Measurements from ENCODE around the gene IFI27L1.

Gene IFI27L1

DNA sequence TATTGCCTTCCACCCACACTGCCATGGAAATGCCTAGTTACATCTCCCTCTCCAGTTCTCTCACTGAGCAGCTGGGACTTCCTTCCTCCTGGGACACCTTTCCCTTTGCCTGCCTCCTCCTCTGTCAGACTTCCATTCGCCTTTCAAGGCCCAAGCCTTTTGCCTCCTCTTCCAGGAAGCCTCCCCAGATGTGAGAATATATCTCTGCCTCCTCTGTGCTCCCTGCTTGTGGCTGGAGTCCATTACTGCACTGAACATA, 45.2 kb downstream of the IFI27L1 start:
- Histone ChIP-seq H3K9ac (ENCODE audit: low read length) (no peak overlapping the region), H4K20me1 (ENCODE audit: insufficient read depth, low read length) (no peaks in the 10 kb centered on the region), H3K4me1 (ENCODE audit: low read length) (peaks cover 11% of the 10 kb centered on the region), H3K4me3 (ENCODE audit: low read length) (no peak overlapping the region), H3K27ac (ENCODE audit: low read length) (no peak overlapping the region), H3K9me3 (ENCODE audit: insufficient read depth, low read length) (no peaks in the 10 kb centered on the region; the same call in 1 of the 2 replicates), H2AFZ (ENCODE audit: low read depth, low read length) (no peak overlapping the region), H3K27me3 (ENCODE audit: low read depth, low read length) (peaks cover 6% of the 10 kb centered on the region; the same call in 1 of the 2 replicates), H3K79me2 (ENCODE audit: low read length) (no peaks in the 10 kb centered on the region), H3K4me2 (ENCODE audit: low read length) (no peak overlapping the region), H3K36me3 (replicated peaks; ENCODE audit: low read depth, low read length) (no peaks in the 10 kb centered on the region)
- no peak for TF ChIP-seq EZH2phosphoT487 (IDR thresholded peaks at IDR 0.05; ENCODE audit: low read depth)
- TF ChIP-seq, protein P1, sequence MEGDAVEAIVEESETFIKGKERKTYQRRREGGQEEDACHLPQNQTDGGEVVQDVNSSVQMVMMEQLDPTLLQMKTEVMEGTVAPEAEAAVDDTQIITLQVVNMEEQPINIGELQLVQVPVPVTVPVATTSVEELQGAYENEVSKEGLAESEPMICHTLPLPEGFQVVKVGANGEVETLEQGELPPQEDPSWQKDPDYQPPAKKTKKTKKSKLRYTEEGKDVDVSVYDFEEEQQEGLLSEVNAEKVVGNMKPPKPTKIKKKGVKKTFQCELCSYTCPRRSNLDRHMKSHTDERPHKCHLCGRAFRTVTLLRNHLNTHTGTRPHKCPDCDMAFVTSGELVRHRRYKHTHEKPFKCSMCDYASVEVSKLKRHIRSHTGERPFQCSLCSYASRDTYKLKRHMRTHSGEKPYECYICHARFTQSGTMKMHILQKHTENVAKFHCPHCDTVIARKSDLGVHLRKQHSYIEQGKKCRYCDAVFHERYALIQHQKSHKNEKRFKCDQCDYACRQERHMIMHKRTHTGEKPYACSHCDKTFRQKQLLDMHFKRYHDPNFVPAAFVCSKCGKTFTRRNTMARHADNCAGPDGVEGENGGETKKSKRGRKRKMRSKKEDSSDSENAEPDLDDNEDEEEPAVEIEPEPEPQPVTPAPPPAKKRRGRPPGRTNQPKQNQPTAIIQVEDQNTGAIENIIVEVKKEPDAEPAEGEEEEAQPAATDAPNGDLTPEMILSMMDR (IDR thresholded peaks at IDR 0.05; ENCODE audit: low read depth, low read length): no peak

DNA sequence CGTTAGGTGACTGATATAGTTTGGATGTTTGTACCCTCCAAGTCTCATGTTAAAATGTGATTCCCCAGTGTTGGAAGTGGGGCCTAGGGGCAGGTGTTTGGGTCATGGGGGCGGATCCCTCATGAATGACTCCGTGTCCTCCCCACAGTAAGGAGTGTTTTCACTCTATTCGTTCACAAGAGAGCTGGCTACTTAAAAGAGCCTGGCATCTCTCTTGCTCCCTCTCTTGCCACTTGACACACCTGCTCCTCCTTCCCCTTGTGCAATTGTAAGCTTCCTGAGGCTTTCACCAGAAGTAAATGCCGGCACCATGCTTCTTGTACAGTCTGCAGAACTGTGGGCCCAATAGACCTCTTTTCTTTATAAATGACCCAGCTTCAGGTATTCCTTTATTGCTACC, 45.7 kb downstream of the IFI27L1 start:
- no peaks in the 10 kb centered on the region for H3K36me3 ChIP-seq (replicated peaks; ENCODE audit: low read depth, low read length)
- H3K4me1 ChIP-seq (ENCODE audit: low read length): peaks cover 11% of the 10 kb centered on the region
- H3K4me3 ChIP-seq (ENCODE audit: low read length): no peak overlapping the region
- H3K4me2 ChIP-seq (ENCODE audit: low read length): no peak overlapping the region
- no peak overlapping the region for H3K27ac ChIP-seq (ENCODE audit: low read length)
- no peaks in the 10 kb centered on the region for H4K20me1 ChIP-seq (ENCODE audit: insufficient read depth, low read length)
- TF ChIP-seq, protein P1 (IDR thresholded peaks at IDR 0.05; ENCODE audit: low read depth, low read length): no peak
- TF ChIP-seq EZH2phosphoT487 (IDR thresholded peaks at IDR 0.05; ENCODE audit: low read depth): no peak
- H3K9ac ChIP-seq (ENCODE audit: low read length): no peak overlapping the region
- H3K27me3 ChIP-seq (ENCODE audit: low read depth, low read length): peaks cover 6% of the 10 kb centered on the region; the same call in 1 of the 2 replicates
- no peak overlapping the region for H2AFZ ChIP-seq (ENCODE audit: low read depth, low read length)
- H3K79me2 ChIP-seq (ENCODE audit: low read length): no peaks in the 10 kb centered on the region
- no peaks in the 10 kb centered on the region; the same call in 1 of the 2 replicates for H3K9me3 ChIP-seq (ENCODE audit: insufficient read depth, low read length)

DNA sequence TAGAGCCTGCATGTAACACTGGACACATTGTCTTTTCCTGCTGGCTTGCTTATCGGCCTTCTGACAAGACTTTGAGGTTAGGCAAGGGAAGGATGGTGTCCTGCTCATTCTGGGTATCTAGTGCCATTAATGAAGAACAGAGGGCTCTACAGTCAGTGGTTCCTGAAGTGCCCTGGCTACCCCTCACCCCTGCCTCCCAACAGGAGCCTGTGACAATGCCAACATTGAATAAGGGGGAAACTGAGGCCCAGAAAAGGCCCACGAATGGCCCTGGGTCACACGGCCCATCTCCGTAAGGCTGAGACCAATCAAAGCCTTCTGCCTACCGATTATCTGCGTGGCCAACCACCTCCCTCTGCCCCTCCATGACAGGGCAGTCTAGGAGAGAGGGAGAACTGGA, 46.2 kb downstream of the IFI27L1 start:
- Histone ChIP-seq H3K27me3 (ENCODE audit: low read depth, low read length) (0 out of 2 replicates have a peak, but pooled peaks cover 3% of the 10 kb centered on the region), H2AFZ (ENCODE audit: low read depth, low read length) (no peak overlapping the region), H3K4me2 (ENCODE audit: low read length) (no peak overlapping the region), H3K27ac (ENCODE audit: low read length) (no peak overlapping the region), H3K9me3 (ENCODE audit: insufficient read depth, low read length) (no peaks in the 10 kb centered on the region), H3K36me3 (replicated peaks; ENCODE audit: low read depth, low read length) (no peaks in the 10 kb centered on the region), H3K79me2 (ENCODE audit: low read length) (no peaks in the 10 kb centered on the region), H4K20me1 (ENCODE audit: insufficient read depth, low read length) (no peaks in the 10 kb centered on the region), H3K9ac (ENCODE audit: low read length) (no peak overlapping the region), H3K4me3 (ENCODE audit: low read length) (no peak overlapping the region), H3K4me1 (ENCODE audit: low read length) (peaks cover 11% of the 10 kb centered on the region)
- TF ChIP-seq, protein P1 (IDR thresholded peaks at IDR 0.05; ENCODE audit: low read depth, low read length): no peak
- no peak for TF ChIP-seq EZH2phosphoT487 (IDR thresholded peaks at IDR 0.05; ENCODE audit: low read depth)

DNA sequence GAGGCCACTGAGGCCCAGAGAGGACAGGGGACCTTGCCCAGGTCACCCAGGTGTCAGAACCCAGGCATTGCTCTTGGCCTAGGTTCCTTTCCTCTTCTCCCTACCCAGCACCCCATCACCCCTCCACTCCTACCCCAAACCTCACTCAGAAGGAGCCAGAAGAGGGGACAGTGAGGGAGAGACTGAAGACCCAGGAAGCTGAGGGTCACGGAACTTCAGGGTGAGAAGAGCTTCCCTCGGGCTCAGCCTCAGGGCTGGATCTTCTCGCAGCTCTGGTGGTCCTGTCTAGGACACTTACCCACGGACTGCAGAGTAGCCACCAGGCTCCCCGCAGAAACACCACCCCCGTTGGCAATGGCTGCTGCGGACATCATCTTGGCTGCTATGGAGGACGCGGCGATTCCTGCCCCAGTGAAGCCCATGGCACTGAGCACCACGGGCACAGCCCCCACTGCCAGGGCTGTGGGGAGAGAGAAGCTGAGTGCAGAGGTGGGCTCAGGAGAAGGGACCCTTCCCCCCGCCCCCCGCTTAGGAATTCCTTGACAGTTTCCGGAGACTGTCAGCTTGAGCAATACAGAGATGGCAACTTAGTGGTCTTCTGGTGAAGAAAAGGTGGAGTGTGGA, 47.2 kb downstream of the IFI27L1 start:
- H3K27me3 ChIP-seq (ENCODE audit: low read depth, low read length): 0 out of 2 replicates have a peak, but pooled peaks cover 3% of the 10 kb centered on the region
- TF ChIP-seq, protein P1 (IDR thresholded peaks at IDR 0.05; ENCODE audit: low read depth, low read length): no peak
- TF ChIP-seq EZH2phosphoT487 (IDR thresholded peaks at IDR 0.05; ENCODE audit: low read depth): no peak
- no peak overlapping the region for H2AFZ ChIP-seq (ENCODE audit: low read depth, low read length)
- no peaks in the 10 kb centered on the region for H3K36me3 ChIP-seq (replicated peaks; ENCODE audit: low read depth, low read length)
- no peak overlapping the region for H3K27ac ChIP-seq (ENCODE audit: low read length)
- no peaks in the 10 kb centered on the region for H4K20me1 ChIP-seq (ENCODE audit: insufficient read depth, low read length)
- H3K4me3 ChIP-seq (ENCODE audit: low read length): peak overlapping the region; percentile 97
- H3K9me3 ChIP-seq (ENCODE audit: insufficient read depth, low read length): no peaks in the 10 kb centered on the region
- H3K79me2 ChIP-seq (ENCODE audit: low read length): no peaks in the 10 kb centered on the region
- H3K4me1 ChIP-seq (ENCODE audit: low read length): peaks cover 11% of the 10 kb centered on the region
- H3K9ac ChIP-seq (ENCODE audit: low read length): no peak overlapping the region; the same call in 1 of the 2 replicates
- H3K4me2 ChIP-seq (ENCODE audit: low read length): peak overlapping the region; percentile 56
